Measurements from ENCODE around the gene THAP5. TPM values are rescaled to one million over a fixed set of nuclear protein-coding genes. Genes with fewer than 3 reads are reported as not detected.

The THAP5 gene
- total and polyA plus RNA-seq, 7 experiments from 2014 or later, result 21.0 to 54.7 (median 28.7) TPM

GRCh38 chr7:108526768-108527017 is 42.8 kb downstream of the THAP5 start:
- intact Hi-C loops (cut with micrococcal nuclease), result loop anchor here (1.0 to 10.0 kb wide), 9 partner anchors 43 to 1399 kb away; partner anchors contain the start of genes COG5 (in 2 of the 2), DLD (in 2 of the 2), DNAJB9 (in 2 of the 2) and DUS4L (in 2 of the 2)
- H3K9me3 ChIP-seq (ENCODE audit: control insufficient read depth in 2 of 3, low read length in 3 of 3), result no peaks in the 10 kb centered on the region
- no peaks in the 10 kb centered on the region for H3K27me3 ChIP-seq (ENCODE audit: control insufficient read depth in 2 of 2, insufficient read depth in 2 of 2, low read length in 2 of 2)
- H3K36me3 Mint-ChIP-seq, result peaks cover 0 to 7% (median 0%) of the 10 kb centered on the region in 5 donors
- ATAC-seq (no peak), DNase-seq (no peak)
- peak overlapping the region; percentile 97 to 100 (median 99) for H3K27ac Mint-ChIP-seq
- H3K4me1 Mint-ChIP-seq, result peaks cover 14 to 41% (median 28%) of the 10 kb centered on the region in 7 donors
- CTCF ChIA-PET, result interaction anchor here (3.3 kb wide), 1 partner anchor 30 kb away, joined by 14 read pairs; no protein-coding TSS in a partner anchor
- peaks cover 18% of the 10 kb centered on the region in 2 donors for H3K4me1 ChIP-seq (ENCODE audit: control insufficient read depth in 2 of 2, insufficient read depth in 2 of 2, low read length in 2 of 2)
- peaks cover 0 to 3% (median 0%) of the 10 kb centered on the region in 11 donors for H3K9me3 Mint-ChIP-seq
- POLR2A ChIA-PET, result interaction anchor here (0.7 to 6.1 kb wide), 10 partner anchors 14 to 1359 kb away, joined by 3 to 95 read pairs (median 4); partner anchors contain the start of genes DNAJB9, HBP1, NRCAM and THAP5
- peak overlapping the region; percentile 84 to 98 (median 97) for H3K4me3 Mint-ChIP-seq
- H3K4me3 ChIP-seq (ENCODE audit: low read length), result peak overlapping the region; percentile 79
- peaks cover 0 to 4% (median 0%) of the 10 kb centered on the region in 5 donors for H3K27me3 Mint-ChIP-seq
- H3K36me3 ChIP-seq (ENCODE audit: control insufficient read depth in 2 of 3, insufficient read depth in 3 of 3, low read length in 3 of 3), result no peaks in the 10 kb centered on the region
- peak overlapping the region; percentile 89 for H3K27ac ChIP-seq (ENCODE audit: low read depth, low read length)

GRCh38 chr7:108525985-108526767 is 43.3 kb downstream of the THAP5 start, which contains the start of gene PNPLA8:
PNPLA8 (minus strand) TSS chr7:108526135; CDS start chr7:108515491, 10,644 bp downstream.
- intact Hi-C loops (cut with micrococcal nuclease), result loop anchor here (1.0 to 10.0 kb wide), 9 partner anchors 43 to 1399 kb away; partner anchors contain the start of genes COG5 (in 2 of the 2), DLD (in 2 of the 2), DNAJB9 (in 2 of the 2) and DUS4L (in 2 of the 2)
- Histone ChIP-seq H3K4me3 (ENCODE audit: low read length) (peak within 1 kb of the TSS; percentile 94), H3K27ac (ENCODE audit: low read depth, low read length) (peak within 1 kb of the TSS; percentile 89), H3K27me3 (ENCODE audit: control insufficient read depth in 2 of 2, insufficient read depth in 2 of 2, low read length in 2 of 2) (no peaks in the 10 kb centered on the region), H3K9me3 (ENCODE audit: control insufficient read depth in 2 of 3, low read length in 3 of 3) (no peaks in the 10 kb centered on the region), H3K36me3 (ENCODE audit: control insufficient read depth in 2 of 3, insufficient read depth in 3 of 3, low read length in 3 of 3) (no peaks in the 10 kb centered on the region), H3K4me1 (ENCODE audit: control insufficient read depth in 2 of 2, insufficient read depth in 2 of 2, low read length in 2 of 2) (peaks cover 18% of the 10 kb centered on the region in 2 donors)
- Mint-ChIP-seq H3K4me1 (peaks cover 18 to 46% (median 33%) of the 10 kb centered on the region in 7 donors), H3K9me3 (peaks cover 0 to 3% (median 0%) of the 10 kb centered on the region in 11 donors), H3K4me3 (peak within 1 kb of the TSS; percentile 84 to 98 (median 97)), H3K36me3 (peaks cover 0 to 11% (median 5%) of the 10 kb centered on the region in 5 donors), H3K27ac (peak within 1 kb of the TSS; percentile 97 to 100 (median 99)), H3K27me3 (peaks cover 0 to 4% (median 0%) of the 10 kb centered on the region in 5 donors)
- ChIA-PET CTCF (interaction anchor here (3.3 kb wide), 1 partner anchor 29 kb away, joined by 14 read pairs; no protein-coding TSS in a partner anchor), POLR2A (interaction anchor here (1.0 to 6.1 kb wide), 11 partner anchors 9 to 1358 kb away, joined by 3 to 95 read pairs (median 5); partner anchors contain the start of genes DNAJB9, HBP1, NRCAM and THAP5)
- ATAC-seq (peak; percentile 94), DNase-seq (peak; percentile 100)

- intact Hi-C loops (cut with micrococcal nuclease), result loop anchor here in 1 of 2 donors (5.0 to 10.0 kb wide), 3 partner anchors 631 to 1398 kb away; partner anchors contain the start of genes COG5, DLD and DUS4L
- peaks cover 18% of the 10 kb centered on the region in 2 donors for H3K4me1 ChIP-seq (ENCODE audit: control insufficient read depth in 2 of 2, insufficient read depth in 2 of 2, low read length in 2 of 2)
- CTCF ChIA-PET, result interaction anchor here (1.2 to 3.3 kb wide), 2 partner anchors 28 to 44 kb away, joined by 3 to 14 read pairs; partner anchors contain the start of genes DNAJB9 and THAP5
- H3K36me3 Mint-ChIP-seq, result peaks cover 0 to 16% (median 9%) of the 10 kb centered on the region in 5 donors
- peak overlapping the region; percentile 84 to 98 (median 97) for H3K4me3 Mint-ChIP-seq
- H3K36me3 ChIP-seq (ENCODE audit: control insufficient read depth in 2 of 3, insufficient read depth in 3 of 3, low read length in 3 of 3), result no peaks in the 10 kb centered on the region
- peak overlapping the region; percentile 97 to 100 (median 99) for H3K27ac Mint-ChIP-seq
- no peaks in the 10 kb centered on the region for H3K9me3 ChIP-seq (ENCODE audit: control insufficient read depth in 2 of 3, low read length in 3 of 3)
- peaks cover 0 to 4% (median 0%) of the 10 kb centered on the region in 5 donors for H3K27me3 Mint-ChIP-seq
- H3K4me1 Mint-ChIP-seq, result peaks cover 22 to 51% (median 38%) of the 10 kb centered on the region in 7 donors
- peak overlapping the region; percentile 94 for H3K4me3 ChIP-seq (ENCODE audit: low read length)
- ATAC-seq, result peak; percentile 36
- H3K27ac ChIP-seq (ENCODE audit: low read depth, low read length), result peak overlapping the region; percentile 89
- H3K27me3 ChIP-seq (ENCODE audit: control insufficient read depth in 2 of 2, insufficient read depth in 2 of 2, low read length in 2 of 2), result no peaks in the 10 kb centered on the region
- POLR2A ChIA-PET, result interaction anchor here (1.0 to 6.1 kb wide), 7 partner anchors 8 to 1357 kb away, joined by 3 to 95 read pairs (median 6); partner anchors contain the start of genes DNAJB9, HBP1, NRCAM and THAP5
- DNase-seq, result no peak
- H3K9me3 Mint-ChIP-seq, result peaks cover 0 to 3% (median 0%) of the 10 kb centered on the region in 11 donors
These were observed 44.0 kb downstream of the THAP5 start for GRCh38 chr7:108525327-108525984.

- H3K9me3 Mint-ChIP-seq, result peaks cover 0 to 3% (median 0%) of the 10 kb centered on the region in 11 donors
- POLR2A ChIA-PET, result interaction anchor here (6.1 kb wide), 1 partner anchor 47 kb away, joined by 95 read pairs; the partner anchor contains the start of genes DNAJB9 and THAP5
- CTCF ChIA-PET, result interaction anchor here (0.5 to 1.4 kb wide), 3 partner anchors 26 to 73 kb away, joined by 3 to 4 read pairs (median 3); no protein-coding TSS in a partner anchor
- peaks cover 34 to 68% (median 55%) of the 10 kb centered on the region in 7 donors for H3K4me1 Mint-ChIP-seq
- DNase-seq, result no peak
- H3K36me3 Mint-ChIP-seq, result peaks cover 5 to 42% (median 25%) of the 10 kb centered on the region in 5 donors
- Histone ChIP-seq H3K9me3 (ENCODE audit: control insufficient read depth in 2 of 3, low read length in 3 of 3) (no peaks in the 10 kb centered on the region), H3K4me1 (ENCODE audit: control insufficient read depth in 2 of 2, insufficient read depth in 2 of 2, low read length in 2 of 2) (peaks cover 18% of the 10 kb centered on the region in 2 donors), H3K27ac (ENCODE audit: low read depth, low read length) (no peak overlapping the region), H3K27me3 (ENCODE audit: control insufficient read depth in 2 of 2, insufficient read depth in 2 of 2, low read length in 2 of 2) (no peaks in the 10 kb centered on the region), H3K4me3 (ENCODE audit: low read length) (no peak overlapping the region), H3K36me3 (ENCODE audit: control insufficient read depth in 2 of 3, insufficient read depth in 3 of 3, low read length in 3 of 3) (peaks cover 0 to 12% (median 0%) of the 10 kb centered on the region in 3 experiments)
- peaks cover 0 to 2% (median 0%) of the 10 kb centered on the region in 5 donors for H3K27me3 Mint-ChIP-seq
- no peak for ATAC-seq
- peak overlapping the region in 8 of 9 donors; percentile 0 to 97 (median 2) for H3K27ac Mint-ChIP-seq
- intact Hi-C loops (cut with micrococcal nuclease), result loop anchor here in 1 of 2 donors (10.0 kb wide), 1 partner anchor 628 kb away; the partner anchor contains the start of gene DLD
- peak overlapping the region in 8 of 10 donors; percentile 0 to 98 (median 22) for H3K4me3 Mint-ChIP-seq
These were observed 46.7 kb downstream of the THAP5 start for GRCh38 chr7:108522780-108523179.

- H3K4me3 Mint-ChIP-seq, result no peak overlapping the region
- peak; percentile 25 for ATAC-seq
- peaks cover 5 to 59% (median 36%) of the 10 kb centered on the region in 5 donors for H3K36me3 Mint-ChIP-seq
- no peaks in the 10 kb centered on the region for H3K27me3 Mint-ChIP-seq
- H3K27ac Mint-ChIP-seq, result no peak overlapping the region
- Histone ChIP-seq H3K27ac (ENCODE audit: low read depth, low read length) (no peak overlapping the region), H3K4me1 (ENCODE audit: control insufficient read depth in 2 of 2, insufficient read depth in 2 of 2, low read length in 2 of 2) (no peaks in the 10 kb centered on the region), H3K4me3 (ENCODE audit: low read length) (no peak overlapping the region), H3K9me3 (ENCODE audit: control insufficient read depth in 2 of 3, low read length in 3 of 3) (no peaks in the 10 kb centered on the region), H3K36me3 (ENCODE audit: control insufficient read depth in 2 of 3, insufficient read depth in 3 of 3, low read length in 3 of 3) (peaks cover 0 to 37% (median 5%) of the 10 kb centered on the region in 3 experiments), H3K27me3 (ENCODE audit: control insufficient read depth in 2 of 2, insufficient read depth in 2 of 2, low read length in 2 of 2) (no peaks in the 10 kb centered on the region)
- CTCF ChIA-PET, result interaction anchor here (0.9 to 1.1 kb wide), 2 partner anchors 16 to 21 kb away, joined by 4 to 6 read pairs; no protein-coding TSS in a partner anchor
- no peak for DNase-seq
- intact Hi-C loops (cut with micrococcal nuclease), result no loop called here
- peaks cover 15 to 61% (median 54%) of the 10 kb centered on the region in 7 donors for H3K4me1 Mint-ChIP-seq
- peaks cover 0 to 2% (median 0%) of the 10 kb centered on the region in 11 donors for H3K9me3 Mint-ChIP-seq
- POLR2A ChIA-PET, result interaction anchor here (1.2 kb wide), 1 partner anchor 52 kb away, joined by 4 read pairs; the partner anchor contains the start of gene DNAJB9
These were observed 51.6 kb downstream of the THAP5 start for GRCh38 chr7:108517951-108518350.

Measured in naive thymus-derived CD4-positive, alpha-beta T cell (primary cell).